Neuronal stem cell (in vitro differentiated cells): ENCODE results near the gene CYTL1.

Source experiments
- DNase-seq: peaks from one replicate; pipeline ENCODE4 v3.0.0-alpha.2; 2013; ENCODE audit warnings: low spot score
- H2AFZ ChIP-seq: one replicate; pipeline ENCODE4 v1.6.1; 2013; ENCODE audit warnings: mild to moderate bottlenecking, low read length, inconsistent platforms
- H2AK5ac ChIP-seq: 2 replicates; pipeline ENCODE4 v1.6.1; 2013; ENCODE audit warnings: low read depth, mild to moderate bottlenecking, inconsistent platforms, low read length, moderate library complexity, mixed read lengths
- H2BK120ac ChIP-seq: 2 replicates; pipeline ENCODE4 v1.6.1; 2013; ENCODE audit warnings: low read depth, mild to moderate bottlenecking, inconsistent platforms, low read length, moderate library complexity, mixed read lengths
- H2BK12ac ChIP-seq: one replicate; pipeline ENCODE4 v1.6.1; 2013; ENCODE audit warnings: low read length, inconsistent platforms
- H2BK15ac ChIP-seq: 2 replicates; pipeline ENCODE4 v1.6.1; 2013; ENCODE audit warnings: mild to moderate bottlenecking, low read length, inconsistent platforms, mixed read lengths
- H2BK5ac ChIP-seq: one replicate; pipeline ENCODE4 v1.6.1; 2013; ENCODE audit warnings: inconsistent platforms, mild to moderate bottlenecking, low read length, moderate library complexity
- H3K14ac ChIP-seq: one replicate; pipeline ENCODE4 v1.6.1; 2013; ENCODE audit warnings: low read length, inconsistent platforms
- H3K18ac ChIP-seq: 2 replicates; pipeline ENCODE4 v1.6.1; 2013; ENCODE audit warnings: low read length, inconsistent platforms
- H3K23ac ChIP-seq: 2 replicates; pipeline ENCODE4 v1.6.1; 2013; ENCODE audit warnings: low read depth, mild to moderate bottlenecking, mixed read lengths, low read length, inconsistent platforms; ENCODE audit not compliant: poor library complexity
- H3K27ac ChIP-seq: replicated peaks from 3 replicates; pipeline ENCODE4 v1.5.1; 2013; ENCODE audit warnings: low read length, inconsistent platforms
- H3K27me3 ChIP-seq, 3 experiments: 2 replicates each; pipeline ENCODE4 v1.6.1; 2013; ENCODE audit warnings: low read length in 3 of 3, mild to moderate bottlenecking in 2 of 3, inconsistent platforms in 1 of 3, low read depth in 1 of 3, mixed read lengths in 1 of 3, moderate library complexity in 1 of 3; ENCODE audit not compliant: control insufficient read depth in 3 of 3, insufficient read depth in 3 of 3
- H3K36me3 ChIP-seq, 2 donors: replicated peaks in 1 of 2; 2 replicates each; pipeline ENCODE4 v1.6.1; 2013; ENCODE audit warnings: low read length in 2 of 2; ENCODE audit not compliant: control insufficient read depth in 2 of 2, insufficient read depth in 2 of 2
- H3K4ac ChIP-seq: 2 replicates; pipeline ENCODE4 v1.6.1; 2013; ENCODE audit warnings: inconsistent platforms, mild to moderate bottlenecking, low read length, moderate library complexity
- H3K4me1 ChIP-seq, 2 donors: 1 replicate in 1 of 2; 2 replicates in 1 of 2; pipeline ENCODE4 v1.6.1; 2013; ENCODE audit warnings: low read length in 2 of 2, low read depth in 1 of 2; ENCODE audit not compliant: control insufficient read depth in 2 of 2, insufficient read depth in 1 of 2
- H3K4me2 ChIP-seq: one replicate; pipeline ENCODE4 v1.6.1; 2013; ENCODE audit warnings: mild to moderate bottlenecking, low read length, inconsistent platforms; ENCODE audit not compliant: insufficient read depth, poor library complexity, severe bottlenecking
- H3K4me3 ChIP-seq, 2 donors: 2 replicates each; pipeline ENCODE4 v1.5.1; 2013; ENCODE audit warnings: low read length in 2 of 2, mild to moderate bottlenecking in 2 of 2, inconsistent platforms in 1 of 2, moderate library complexity in 1 of 2
- H3K79me1 ChIP-seq: one replicate; pipeline ENCODE4 v1.6.1; 2013; ENCODE audit warnings: low read depth, mild to moderate bottlenecking, inconsistent platforms, low read length, moderate library complexity
- H3K9ac ChIP-seq: one replicate; pipeline ENCODE4 v1.6.1; 2013; ENCODE audit warnings: mild to moderate bottlenecking, low read depth, low read length, inconsistent platforms; ENCODE audit not compliant: poor library complexity
- H3K9me3 ChIP-seq, 2 donors: replicated peaks in 1 of 2; 2 replicates each; pipeline versions ENCODE3 to v1.6.1; 2013; ENCODE audit warnings: low read length in 2 of 2, mild to moderate bottlenecking in 2 of 2, inconsistent platforms in 1 of 2, low read depth in 1 of 2, mixed read lengths in 1 of 2, moderate library complexity in 1 of 2; ENCODE audit not compliant: control insufficient read depth in 2 of 2, insufficient read depth in 1 of 2
- H4K8ac ChIP-seq: one replicate; pipeline ENCODE4 v1.6.1; 2013; ENCODE audit warnings: low read depth, mild to moderate bottlenecking, inconsistent platforms, low read length, moderate library complexity
- H4K91ac ChIP-seq: one replicate; pipeline ENCODE4 v1.6.1; 2013; ENCODE audit warnings: low read length, low read depth, mild to moderate bottlenecking, inconsistent platforms; ENCODE audit not compliant: poor library complexity
- WGBS, 2 donors: extraction: QIAGEN DNeasy Blood & Tissue Kit; methylation state at CpG; one replicate each; pipeline ENCODE4 v1.1.7; 2013; ENCODE audit warnings: missing lambda C conversion rate in 2 of 2, mixed read lengths in 1 of 2; ENCODE audit not compliant: insufficient read length in 2 of 2, insufficient replicate concordance in 1 of 2; ENCODE audit errors: extremely low coverage in 2 of 2; 5-methylcytosine and 5-hydroxymethylcytosine counted together

Gene CYTL1

GRCh38 chr4:5029447-5029846 lies 10.2 kb upstream of the CYTL1 start:
- Histone ChIP-seq H3K4me2 (no peak overlapping the region), H3K18ac (no peak overlapping the region), H3K27me3 (no peaks in the 10 kb centered on the region), H3K9ac (no peak overlapping the region), H2AK5ac (no peak overlapping the region), H2BK120ac (no peak overlapping the region), H3K9me3 (no peaks in the 10 kb centered on the region), H4K91ac (no peak overlapping the region), H3K36me3 (no peaks in the 10 kb centered on the region), H3K14ac (no peak overlapping the region), H2AFZ (no peak overlapping the region), H3K4ac (no peak overlapping the region), H4K8ac (no peak overlapping the region), H3K23ac (no peak overlapping the region), H2BK15ac (no peak overlapping the region), H3K27ac (no peak overlapping the region), H3K4me3 (no peak overlapping the region), H3K4me1 (no peaks in the 10 kb centered on the region), H2BK12ac (no peak overlapping the region), H2BK5ac (no peak overlapping the region), H3K79me1 (no peaks in the 10 kb centered on the region)
- no CpG with 5 or more reads among the region's 8 CpGs for WGBS, 2 donors
- no peak for DNase-seq

- Histone ChIP-seq H2BK120ac (no peak overlapping the region), H3K79me1 (no peaks in the 10 kb centered on the region), H3K36me3 (no peaks in the 10 kb centered on the region), H3K4ac (no peak overlapping the region), H2AFZ (no peak overlapping the region), H2BK15ac (no peak overlapping the region), H3K23ac (no peak overlapping the region), H4K91ac (no peak overlapping the region), H2BK5ac (no peak overlapping the region), H3K18ac (no peak overlapping the region), H4K8ac (no peak overlapping the region), H3K27ac (no peak overlapping the region), H3K4me1 (no peaks in the 10 kb centered on the region), H3K9me3 (no peaks in the 10 kb centered on the region), H2AK5ac (no peak overlapping the region), H3K4me3 (no peak overlapping the region), H3K4me2 (no peak overlapping the region), H2BK12ac (no peak overlapping the region), H3K14ac (no peak overlapping the region), H3K9ac (no peak overlapping the region), H3K27me3 (no peaks in the 10 kb centered on the region)
- no CpG with 5 or more reads among the region's 2 CpGs for WGBS, 2 donors
- no peak for DNase-seq
Observed at GRCh38 chr4:5028480-5028879, 9.2 kb upstream of the CYTL1 start.

- Histone ChIP-seq H2BK15ac (no peak overlapping the region), H3K4me2 (no peak overlapping the region), H3K79me1 (no peaks in the 10 kb centered on the region), H4K8ac (no peak overlapping the region), H2AFZ (no peak overlapping the region), H3K4me1 (no peaks in the 10 kb centered on the region), H4K91ac (no peak overlapping the region), H3K4ac (no peak overlapping the region), H3K27ac (no peak overlapping the region), H3K27me3 (no peaks in the 10 kb centered on the region), H3K14ac (no peak overlapping the region), H3K18ac (no peak overlapping the region), H2AK5ac (no peak overlapping the region), H2BK120ac (no peak overlapping the region), H2BK12ac (no peak overlapping the region), H3K9ac (no peak overlapping the region), H3K4me3 (no peak overlapping the region), H2BK5ac (no peak overlapping the region), H3K9me3 (no peaks in the 10 kb centered on the region), H3K23ac (no peak overlapping the region), H3K36me3 (no peaks in the 10 kb centered on the region)
- DNase-seq = no peak
Observed at GRCh38 chr4:5027346-5027745, 8.1 kb upstream of the CYTL1 start.

DNA sequence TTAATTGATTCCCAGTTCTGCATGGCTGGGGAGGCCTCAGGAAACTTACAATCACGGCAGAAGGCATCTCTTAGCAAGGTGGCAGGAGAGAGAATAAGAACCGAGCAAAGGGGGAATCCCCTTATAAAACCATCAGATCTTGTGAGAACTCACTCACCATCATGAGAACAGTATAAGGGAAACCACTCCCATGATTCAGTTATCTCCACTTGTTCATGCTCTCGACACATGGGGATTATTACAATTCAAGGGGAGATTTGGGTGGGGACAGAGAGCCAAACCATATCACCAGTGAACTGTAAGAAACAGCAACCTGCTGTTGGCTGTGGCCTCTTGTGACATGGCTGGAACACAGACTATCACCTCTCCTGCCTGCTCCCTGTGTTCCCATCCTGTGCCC lies 7.1 kb upstream of the CYTL1 start:
- no peak overlapping the region for H3K4me2 ChIP-seq
- WGBS, 2 donors = no CpG with 5 or more reads among the region's 3 CpGs
- H3K4me3 ChIP-seq = no peak overlapping the region
- H2AK5ac ChIP-seq = no peak overlapping the region
- no peak overlapping the region for H2BK15ac ChIP-seq
- no peak overlapping the region for H2BK5ac ChIP-seq
- H3K36me3 ChIP-seq = no peaks in the 10 kb centered on the region
- no peaks in the 10 kb centered on the region for H3K79me1 ChIP-seq
- H3K14ac ChIP-seq = no peak overlapping the region
- no peak overlapping the region for H4K91ac ChIP-seq
- no peak overlapping the region for H3K4ac ChIP-seq
- no peak overlapping the region for H2BK120ac ChIP-seq
- no peak overlapping the region for H2BK12ac ChIP-seq
- DNase-seq = no peak
- H3K27ac ChIP-seq = no peak overlapping the region
- H3K9ac ChIP-seq = no peak overlapping the region
- H4K8ac ChIP-seq = no peak overlapping the region
- H3K23ac ChIP-seq = no peak overlapping the region
- no peak overlapping the region for H3K18ac ChIP-seq
- H3K9me3 ChIP-seq = no peaks in the 10 kb centered on the region
- H2AFZ ChIP-seq = no peak overlapping the region
- no peaks in the 10 kb centered on the region for H3K27me3 ChIP-seq
- H3K4me1 ChIP-seq = no peaks in the 10 kb centered on the region
